Fibroblast of lung (primary cell): ENCODE results near the gene PRRT1.

ENCODE experiments used
- CTCF ChIP-seq, 2 donors: IDR thresholded peaks in 1 of 2; conservative IDR thresholded peaks in 1 of 2; 1 replicate in 1 of 2; 2 replicates in 1 of 2; pipeline ENCODE4 v1.5.1; 2011 to 2012; ENCODE audit warnings: low read length in 2 of 2, control low read depth in 1 of 2, inconsistent platforms in 1 of 2, low read depth in 1 of 2, mild to moderate bottlenecking in 1 of 2
- EZH2 ChIP-seq: IDR thresholded peaks from 2 replicates; pipeline ENCODE4 v1.5.1; 2012; ENCODE audit warnings: low read length, control low read depth, mild to moderate bottlenecking; ENCODE audit errors: missing control alignments

GRCh38 chr6:32114796-32115195 lies 36.9 kb downstream of the PRRT1 start:
- TF ChIP-seq CTCF (conservative IDR thresholded peaks at IDR 0.05 in 1 of 2, IDR thresholded peaks at IDR 0.05 in 1 of 2; ENCODE audit: low read depth in 1 of 2, low read length in 2 of 2): no peak
- TF ChIP-seq EZH2: no peak
